ENCODE data around the gene FBXO17.

DNA sequence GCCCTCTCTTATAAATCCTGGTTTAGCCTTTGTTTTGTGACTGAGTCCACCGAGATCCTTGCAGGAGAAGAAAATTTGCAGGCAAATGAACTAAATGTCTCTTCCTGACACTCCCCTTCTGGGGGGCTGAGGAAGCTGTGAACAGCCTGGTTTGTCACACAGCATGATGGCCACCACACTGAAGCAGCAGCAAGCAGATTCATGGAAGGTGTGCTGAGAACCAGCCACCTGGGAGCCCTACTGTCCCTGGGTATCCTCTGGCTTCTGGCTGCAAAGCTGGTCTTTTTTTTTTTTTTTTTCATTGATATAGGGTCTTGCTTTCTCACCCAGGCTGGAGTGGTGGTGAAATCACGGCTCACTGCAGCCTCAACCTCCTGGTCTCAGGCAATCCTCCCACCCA, 33.6 kb downstream of the FBXO17 start:
- TF ChIP-seq, protein P1, sequence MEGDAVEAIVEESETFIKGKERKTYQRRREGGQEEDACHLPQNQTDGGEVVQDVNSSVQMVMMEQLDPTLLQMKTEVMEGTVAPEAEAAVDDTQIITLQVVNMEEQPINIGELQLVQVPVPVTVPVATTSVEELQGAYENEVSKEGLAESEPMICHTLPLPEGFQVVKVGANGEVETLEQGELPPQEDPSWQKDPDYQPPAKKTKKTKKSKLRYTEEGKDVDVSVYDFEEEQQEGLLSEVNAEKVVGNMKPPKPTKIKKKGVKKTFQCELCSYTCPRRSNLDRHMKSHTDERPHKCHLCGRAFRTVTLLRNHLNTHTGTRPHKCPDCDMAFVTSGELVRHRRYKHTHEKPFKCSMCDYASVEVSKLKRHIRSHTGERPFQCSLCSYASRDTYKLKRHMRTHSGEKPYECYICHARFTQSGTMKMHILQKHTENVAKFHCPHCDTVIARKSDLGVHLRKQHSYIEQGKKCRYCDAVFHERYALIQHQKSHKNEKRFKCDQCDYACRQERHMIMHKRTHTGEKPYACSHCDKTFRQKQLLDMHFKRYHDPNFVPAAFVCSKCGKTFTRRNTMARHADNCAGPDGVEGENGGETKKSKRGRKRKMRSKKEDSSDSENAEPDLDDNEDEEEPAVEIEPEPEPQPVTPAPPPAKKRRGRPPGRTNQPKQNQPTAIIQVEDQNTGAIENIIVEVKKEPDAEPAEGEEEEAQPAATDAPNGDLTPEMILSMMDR (IDR thresholded peaks at IDR 0.05) = no peak
- TF ChIP-seq POLR2A (IDR thresholded peaks at IDR 0.05) (no peak), EP300 (IDR thresholded peaks at IDR 0.05) (no peak)
